Measurements from ENCODE around the gene CCDC18. TPM values are rescaled to one million over a fixed set of nuclear protein-coding genes. Genes with fewer than 3 reads are reported as not detected.

The CCDC18 gene
- total RNA-seq, 1 donor from 2014 or later: 3.4 TPM

DNA sequence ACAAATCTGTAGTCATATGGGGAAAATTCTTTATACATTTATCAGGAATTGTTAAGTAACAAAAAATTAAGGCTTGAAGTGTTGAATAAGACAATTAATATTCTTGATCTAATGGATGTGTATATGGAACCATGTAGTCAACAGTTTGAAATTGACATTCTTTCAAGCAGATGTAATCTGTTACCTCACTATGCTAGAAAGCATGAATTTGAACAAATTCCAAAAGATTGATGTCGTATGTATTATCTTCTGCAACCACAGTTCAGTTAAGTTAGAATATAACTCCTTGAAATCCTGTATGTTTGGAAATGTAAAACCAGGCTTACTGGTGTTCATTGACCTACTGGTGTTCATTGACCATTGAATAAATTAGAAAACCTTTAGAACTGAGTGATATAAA, 16.1 kb downstream of the CCDC18 start:
- Histone ChIP-seq H3K27me3 (ENCODE audit: low read depth) (no peaks in the 10 kb centered on the region), H3K4me1 (no peaks in the 10 kb centered on the region), H3K27ac (replicated peaks) (no peak overlapping the region), H3K9me3 (replicated peaks) (no peaks in the 10 kb centered on the region), H3K36me3 (no peaks in the 10 kb centered on the region), H3K4me3 (no peak overlapping the region)
- TF ChIP-seq, protein P1, sequence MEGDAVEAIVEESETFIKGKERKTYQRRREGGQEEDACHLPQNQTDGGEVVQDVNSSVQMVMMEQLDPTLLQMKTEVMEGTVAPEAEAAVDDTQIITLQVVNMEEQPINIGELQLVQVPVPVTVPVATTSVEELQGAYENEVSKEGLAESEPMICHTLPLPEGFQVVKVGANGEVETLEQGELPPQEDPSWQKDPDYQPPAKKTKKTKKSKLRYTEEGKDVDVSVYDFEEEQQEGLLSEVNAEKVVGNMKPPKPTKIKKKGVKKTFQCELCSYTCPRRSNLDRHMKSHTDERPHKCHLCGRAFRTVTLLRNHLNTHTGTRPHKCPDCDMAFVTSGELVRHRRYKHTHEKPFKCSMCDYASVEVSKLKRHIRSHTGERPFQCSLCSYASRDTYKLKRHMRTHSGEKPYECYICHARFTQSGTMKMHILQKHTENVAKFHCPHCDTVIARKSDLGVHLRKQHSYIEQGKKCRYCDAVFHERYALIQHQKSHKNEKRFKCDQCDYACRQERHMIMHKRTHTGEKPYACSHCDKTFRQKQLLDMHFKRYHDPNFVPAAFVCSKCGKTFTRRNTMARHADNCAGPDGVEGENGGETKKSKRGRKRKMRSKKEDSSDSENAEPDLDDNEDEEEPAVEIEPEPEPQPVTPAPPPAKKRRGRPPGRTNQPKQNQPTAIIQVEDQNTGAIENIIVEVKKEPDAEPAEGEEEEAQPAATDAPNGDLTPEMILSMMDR (IDR thresholded peaks at IDR 0.05; ENCODE audit: borderline replicate concordance): no peak
- intact Hi-C loops (cut with micrococcal nuclease): no loop called here
- DNase-seq: no peak

DNA sequence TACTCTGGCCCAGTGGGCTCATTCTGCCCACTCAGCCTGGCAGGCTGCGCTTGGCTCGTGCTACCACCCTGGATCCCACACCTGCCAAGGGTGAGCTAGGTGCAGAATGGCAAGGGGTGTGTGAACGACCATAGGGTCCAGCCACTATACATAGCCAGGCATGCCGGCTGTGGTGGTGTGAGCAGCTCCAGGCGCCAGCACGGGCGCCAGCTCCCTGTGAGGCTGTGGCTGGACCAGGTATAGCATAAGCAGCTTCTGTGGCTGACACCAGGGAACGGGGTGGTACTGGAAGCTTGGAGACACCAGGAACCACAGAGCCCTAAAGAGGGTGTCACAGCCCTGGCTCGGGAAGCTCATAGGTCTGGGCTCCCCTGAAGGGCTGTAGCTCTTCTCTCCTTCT, 18.6 kb downstream of the CCDC18 start:
- Histone ChIP-seq H3K4me1 (no peaks in the 10 kb centered on the region), H3K4me3 (no peak overlapping the region), H3K27me3 (ENCODE audit: low read depth) (no peaks in the 10 kb centered on the region), H3K36me3 (peaks cover 4% of the 10 kb centered on the region), H3K27ac (replicated peaks) (no peak overlapping the region), H3K9me3 (replicated peaks) (no peaks in the 10 kb centered on the region)
- TF ChIP-seq, protein P1 (IDR thresholded peaks at IDR 0.05; ENCODE audit: borderline replicate concordance): no peak
- intact Hi-C loops (cut with micrococcal nuclease): no loop called here
- no peak for DNase-seq

DNA sequence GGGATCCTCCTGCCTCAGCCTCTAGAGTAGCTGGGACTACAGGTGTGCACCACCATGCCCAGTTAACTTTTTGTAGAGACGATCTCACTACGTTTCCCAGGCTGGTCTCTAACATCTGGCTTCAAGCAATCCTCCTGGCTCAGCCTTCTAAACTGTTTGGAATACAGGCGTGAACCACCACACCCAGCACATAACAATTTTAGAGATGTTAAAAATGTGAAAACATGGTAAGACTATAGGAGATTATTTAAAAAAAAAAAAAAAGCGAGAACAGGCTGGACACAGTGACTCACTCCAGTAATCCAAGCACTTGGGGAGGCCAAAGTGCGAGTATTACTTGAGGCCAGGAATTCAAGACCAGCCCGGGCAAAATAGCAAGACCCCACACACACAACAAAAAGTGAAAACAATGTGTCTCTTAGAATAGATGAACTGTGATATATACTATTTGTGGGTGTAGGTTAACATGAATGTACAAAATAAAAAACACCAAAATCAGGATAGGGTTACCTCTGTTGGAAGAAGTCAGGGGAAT, 19.6 kb downstream of the CCDC18 start:
- intact Hi-C loops (cut with micrococcal nuclease): no loop called here
- TF ChIP-seq, protein P1 (IDR thresholded peaks at IDR 0.05; ENCODE audit: borderline replicate concordance): no peak
- H3K27ac ChIP-seq (replicated peaks): no peak overlapping the region

DNA sequence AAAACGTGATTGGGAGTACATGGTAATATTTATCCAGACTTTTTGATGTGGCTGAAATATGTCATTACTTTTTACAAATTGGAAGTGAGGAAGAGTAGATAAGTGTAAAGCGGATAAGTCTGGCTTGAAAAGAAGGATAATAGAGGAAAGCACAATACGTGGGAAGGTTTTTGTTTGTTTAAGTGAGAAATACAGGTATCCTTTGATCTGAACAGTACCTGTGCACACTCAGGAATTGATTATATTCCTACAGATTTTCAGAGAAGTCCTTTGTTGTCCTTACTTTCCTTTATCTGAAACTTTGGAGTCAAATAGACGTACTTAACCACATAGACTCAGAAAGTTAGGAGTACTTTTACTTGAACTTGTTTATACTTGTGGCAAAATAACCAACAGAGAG, 20.2 kb downstream of the CCDC18 start:
- Histone ChIP-seq H3K36me3 (peaks cover 4% of the 10 kb centered on the region), H3K4me3 (no peak overlapping the region), H3K27ac (replicated peaks) (no peak overlapping the region), H3K27me3 (ENCODE audit: low read depth) (no peaks in the 10 kb centered on the region), H3K4me1 (no peaks in the 10 kb centered on the region), H3K9me3 (replicated peaks) (no peaks in the 10 kb centered on the region)
- intact Hi-C loops (cut with micrococcal nuclease): no loop called here
- TF ChIP-seq, protein P1 (IDR thresholded peaks at IDR 0.05; ENCODE audit: borderline replicate concordance): no peak
- no peak for DNase-seq

More for the DNA sequence above, 19.6 kb downstream of the CCDC18 start:
- H3K4me3 ChIP-seq: no peak overlapping the region
- H3K9me3 ChIP-seq (replicated peaks): no peaks in the 10 kb centered on the region
- H3K27me3 ChIP-seq (ENCODE audit: low read depth): no peaks in the 10 kb centered on the region
- peaks cover 4% of the 10 kb centered on the region for H3K36me3 ChIP-seq
- no peaks in the 10 kb centered on the region for H3K4me1 ChIP-seq
- no peak for DNase-seq

DNA sequence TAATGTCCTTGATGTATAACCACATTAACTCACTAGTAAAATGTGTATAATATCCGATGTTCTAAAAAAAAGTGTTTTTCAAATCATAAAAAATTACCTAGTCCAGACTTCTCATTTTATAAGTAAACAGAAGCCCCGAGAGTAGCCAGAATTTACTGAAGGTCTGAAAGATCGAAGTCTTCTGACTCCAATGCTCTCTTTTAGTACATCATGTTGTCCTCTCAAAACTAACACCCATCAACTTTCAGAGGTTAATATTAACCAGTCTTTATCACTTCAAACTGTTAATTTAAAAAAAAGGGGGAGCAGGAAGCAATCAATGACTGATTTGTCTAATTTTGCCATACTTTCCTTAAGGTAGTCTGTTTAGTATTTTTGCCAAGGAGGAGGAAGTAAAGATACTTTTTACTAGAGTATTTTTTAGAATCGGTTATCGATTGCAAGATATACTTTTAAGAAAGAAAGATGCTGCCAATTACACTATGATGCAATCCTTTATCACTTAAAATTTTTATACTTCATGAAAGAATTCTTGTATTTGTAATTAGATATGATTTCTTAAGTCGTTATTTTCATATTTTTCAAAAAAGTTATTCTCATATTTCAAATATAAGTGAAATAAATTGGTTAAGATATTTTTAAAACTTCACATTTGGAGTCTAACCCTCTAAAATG, 25.5 kb downstream of the CCDC18 start:
- no peak for DNase-seq
- TF ChIP-seq, protein P1 (IDR thresholded peaks at IDR 0.05; ENCODE audit: borderline replicate concordance): no peak
- intact Hi-C loops (cut with micrococcal nuclease): no loop called here
- H3K9me3 ChIP-seq (replicated peaks): no peaks in the 10 kb centered on the region
- no peaks in the 10 kb centered on the region for H3K27me3 ChIP-seq (ENCODE audit: low read depth)
- H3K36me3 ChIP-seq: peaks cover 4% of the 10 kb centered on the region
- no peaks in the 10 kb centered on the region for H3K4me1 ChIP-seq
- no peak overlapping the region for H3K4me3 ChIP-seq
- no peak overlapping the region for H3K27ac ChIP-seq (replicated peaks)

All from left ventricle myocardium inferior (tissue), 1 donor.